ENCODE data around the gene TAS2R50.

The TAS2R50 gene

GRCh38 chr12:10982244-10982643 is 4.5 kb downstream of the TAS2R50 start:
- no peak for DNase-seq (ENCODE audit: low read depth)
- no peak overlapping the region for H3K4me3 ChIP-seq (ENCODE audit: control insufficient read depth, low read depth, low read length)
- TF ChIP-seq, protein P1, sequence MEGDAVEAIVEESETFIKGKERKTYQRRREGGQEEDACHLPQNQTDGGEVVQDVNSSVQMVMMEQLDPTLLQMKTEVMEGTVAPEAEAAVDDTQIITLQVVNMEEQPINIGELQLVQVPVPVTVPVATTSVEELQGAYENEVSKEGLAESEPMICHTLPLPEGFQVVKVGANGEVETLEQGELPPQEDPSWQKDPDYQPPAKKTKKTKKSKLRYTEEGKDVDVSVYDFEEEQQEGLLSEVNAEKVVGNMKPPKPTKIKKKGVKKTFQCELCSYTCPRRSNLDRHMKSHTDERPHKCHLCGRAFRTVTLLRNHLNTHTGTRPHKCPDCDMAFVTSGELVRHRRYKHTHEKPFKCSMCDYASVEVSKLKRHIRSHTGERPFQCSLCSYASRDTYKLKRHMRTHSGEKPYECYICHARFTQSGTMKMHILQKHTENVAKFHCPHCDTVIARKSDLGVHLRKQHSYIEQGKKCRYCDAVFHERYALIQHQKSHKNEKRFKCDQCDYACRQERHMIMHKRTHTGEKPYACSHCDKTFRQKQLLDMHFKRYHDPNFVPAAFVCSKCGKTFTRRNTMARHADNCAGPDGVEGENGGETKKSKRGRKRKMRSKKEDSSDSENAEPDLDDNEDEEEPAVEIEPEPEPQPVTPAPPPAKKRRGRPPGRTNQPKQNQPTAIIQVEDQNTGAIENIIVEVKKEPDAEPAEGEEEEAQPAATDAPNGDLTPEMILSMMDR (conservative IDR thresholded peaks at IDR 0.05; ENCODE audit: control insufficient read depth, insufficient read depth, low read depth, low read length) = no peak

DNA sequence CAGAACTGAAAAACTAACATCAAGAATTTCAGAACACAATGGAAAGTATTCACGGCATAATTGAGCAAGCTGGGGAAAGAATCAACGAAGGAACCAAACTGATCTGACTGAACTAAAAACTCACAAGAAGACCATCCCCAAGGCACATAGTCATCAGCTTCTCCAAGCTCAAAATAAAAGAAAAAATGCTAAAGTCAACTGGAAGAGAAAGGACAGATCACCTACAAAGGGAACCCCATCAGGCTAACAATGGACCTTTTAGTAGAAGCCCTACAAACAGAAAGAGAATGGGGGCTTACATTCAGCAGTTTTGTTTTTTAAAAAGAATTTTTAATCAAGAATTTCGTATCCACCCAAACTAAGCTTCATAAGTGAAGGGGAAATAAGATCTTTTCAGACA is 11.7 kb downstream of the TAS2R50 start:
- no peak for DNase-seq (ENCODE audit: low read depth)
- H3K4me3 ChIP-seq (ENCODE audit: control insufficient read depth, low read depth, low read length) = no peak overlapping the region
- TF ChIP-seq, protein P1 (conservative IDR thresholded peaks at IDR 0.05; ENCODE audit: control insufficient read depth, insufficient read depth, low read depth, low read length) = no peak

DNA sequence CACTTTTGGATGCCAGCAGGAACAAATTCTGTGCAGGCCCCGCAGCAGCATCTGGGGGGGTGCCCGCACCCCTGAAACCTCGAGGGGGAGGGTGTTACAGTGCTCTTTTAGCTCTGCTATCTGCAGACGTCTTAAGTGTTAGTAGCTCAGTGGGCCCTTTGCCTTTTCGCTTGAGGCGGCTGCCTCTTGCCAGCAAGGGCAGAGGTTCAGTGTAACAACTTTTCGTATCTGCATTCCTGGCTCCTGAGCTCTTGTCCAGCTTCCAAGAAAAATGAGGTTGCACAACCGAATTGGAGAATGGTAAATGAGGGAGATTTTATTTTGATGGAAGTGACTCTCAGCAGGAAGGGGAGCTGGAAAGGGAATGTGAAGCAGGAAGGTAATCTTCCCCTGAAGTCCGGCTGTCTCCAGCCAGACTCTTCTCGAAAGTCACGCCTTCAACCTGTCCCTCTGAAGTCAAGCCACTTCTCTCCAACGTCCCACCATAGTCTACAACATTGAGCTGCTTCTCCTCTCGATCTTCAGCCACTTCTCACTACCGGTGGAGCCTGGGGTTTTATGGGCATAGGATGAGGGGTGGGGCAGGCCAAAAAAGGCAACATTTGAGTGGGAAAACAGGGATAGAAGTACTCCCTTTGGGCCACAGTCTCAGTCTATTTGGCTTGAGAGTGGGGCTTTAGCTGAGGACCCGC is 17.8 kb downstream of the TAS2R50 start:
- peak; percentile 81 for DNase-seq (ENCODE audit: low read depth)
- TF ChIP-seq, protein P1 (conservative IDR thresholded peaks at IDR 0.05; ENCODE audit: control insufficient read depth, insufficient read depth, low read depth, low read length) = no peak
- H3K4me3 ChIP-seq (ENCODE audit: control insufficient read depth, low read depth, low read length) = no peak overlapping the region

- TF ChIP-seq, protein P1 (conservative IDR thresholded peaks at IDR 0.05; ENCODE audit: control insufficient read depth, insufficient read depth, low read depth, low read length) = no peak
- peak; percentile 82 for DNase-seq (ENCODE audit: low read depth)
- no peak overlapping the region for H3K4me3 ChIP-seq (ENCODE audit: control insufficient read depth, low read depth, low read length)
Measured at GRCh38 chr12:10967409-10967808, 19.3 kb downstream of the TAS2R50 start.

GRCh38 chr12:10966314-10966713 is 20.4 kb downstream of the TAS2R50 start:
- no peak for DNase-seq (ENCODE audit: low read depth)
- TF ChIP-seq, protein P1 (conservative IDR thresholded peaks at IDR 0.05; ENCODE audit: control insufficient read depth, insufficient read depth, low read depth, low read length) = no peak
- no peak overlapping the region for H3K4me3 ChIP-seq (ENCODE audit: control insufficient read depth, low read depth, low read length)

GRCh38 chr12:10965476-10965875 is 21.2 kb downstream of the TAS2R50 start:
- TF ChIP-seq, protein P1 (conservative IDR thresholded peaks at IDR 0.05; ENCODE audit: control insufficient read depth, insufficient read depth, low read depth, low read length) = no peak

More at GRCh38 chr12:10965476-10965875, 21.2 kb downstream of the TAS2R50 start:
- no peak overlapping the region for H3K4me3 ChIP-seq (ENCODE audit: control insufficient read depth, low read depth, low read length)
- peak; percentile 24 for DNase-seq (ENCODE audit: low read depth)

All from fibroblast of mammary gland (primary cell).